ENCODE data around the gene CD9.

Gene CD9

DNA sequence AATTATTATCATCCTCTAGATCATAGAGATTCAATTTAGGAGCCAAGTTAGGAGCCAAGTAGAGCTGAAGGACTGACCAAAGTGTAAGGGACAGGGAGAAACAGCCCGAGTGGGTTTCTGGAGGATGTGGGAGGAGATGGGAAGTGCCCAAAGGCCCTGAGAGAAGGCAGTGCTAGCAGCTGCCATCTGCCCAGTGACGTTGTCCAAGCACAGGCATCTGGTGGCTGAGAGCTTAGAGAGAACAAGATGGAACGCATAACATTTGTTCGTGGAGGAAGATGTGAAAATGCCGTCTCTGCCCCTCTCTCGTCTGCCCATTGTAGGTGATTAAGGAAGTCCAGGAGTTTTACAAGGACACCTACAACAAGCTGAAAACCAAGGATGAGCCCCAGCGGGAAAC, 34.7 kb downstream of the CD9 start:
- TF ChIP-seq, protein P1, sequence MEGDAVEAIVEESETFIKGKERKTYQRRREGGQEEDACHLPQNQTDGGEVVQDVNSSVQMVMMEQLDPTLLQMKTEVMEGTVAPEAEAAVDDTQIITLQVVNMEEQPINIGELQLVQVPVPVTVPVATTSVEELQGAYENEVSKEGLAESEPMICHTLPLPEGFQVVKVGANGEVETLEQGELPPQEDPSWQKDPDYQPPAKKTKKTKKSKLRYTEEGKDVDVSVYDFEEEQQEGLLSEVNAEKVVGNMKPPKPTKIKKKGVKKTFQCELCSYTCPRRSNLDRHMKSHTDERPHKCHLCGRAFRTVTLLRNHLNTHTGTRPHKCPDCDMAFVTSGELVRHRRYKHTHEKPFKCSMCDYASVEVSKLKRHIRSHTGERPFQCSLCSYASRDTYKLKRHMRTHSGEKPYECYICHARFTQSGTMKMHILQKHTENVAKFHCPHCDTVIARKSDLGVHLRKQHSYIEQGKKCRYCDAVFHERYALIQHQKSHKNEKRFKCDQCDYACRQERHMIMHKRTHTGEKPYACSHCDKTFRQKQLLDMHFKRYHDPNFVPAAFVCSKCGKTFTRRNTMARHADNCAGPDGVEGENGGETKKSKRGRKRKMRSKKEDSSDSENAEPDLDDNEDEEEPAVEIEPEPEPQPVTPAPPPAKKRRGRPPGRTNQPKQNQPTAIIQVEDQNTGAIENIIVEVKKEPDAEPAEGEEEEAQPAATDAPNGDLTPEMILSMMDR (IDR thresholded peaks at IDR 0.05; ENCODE audit: low read depth, low read length), result no peak
- no peak overlapping the region for H3K4me3 ChIP-seq (ENCODE audit: low read depth, low read length)

DNA sequence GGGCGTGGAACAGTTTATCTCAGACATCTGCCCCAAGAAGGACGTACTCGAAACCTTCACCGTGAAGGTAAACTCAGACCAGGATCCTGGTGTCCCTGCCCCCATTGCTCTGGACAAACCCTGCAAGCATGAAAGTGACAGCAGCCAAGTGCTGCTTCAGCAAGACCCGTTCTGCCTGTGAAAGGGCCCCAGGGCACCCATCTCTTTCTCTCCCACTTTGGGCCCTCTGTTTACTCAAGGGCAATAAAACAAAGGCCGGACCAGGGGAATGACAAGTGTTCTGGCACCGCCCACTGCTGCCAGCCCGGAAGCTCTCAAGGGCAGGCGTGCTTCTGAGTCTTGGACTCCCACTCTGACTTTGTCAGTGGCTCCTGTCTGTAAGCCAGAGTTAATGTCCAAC, 35.3 kb downstream of the CD9 start:
- TF ChIP-seq, protein P1 (IDR thresholded peaks at IDR 0.05; ENCODE audit: low read depth, low read length), result no peak
- H3K4me3 ChIP-seq (ENCODE audit: low read depth, low read length), result no peak overlapping the region

DNA sequence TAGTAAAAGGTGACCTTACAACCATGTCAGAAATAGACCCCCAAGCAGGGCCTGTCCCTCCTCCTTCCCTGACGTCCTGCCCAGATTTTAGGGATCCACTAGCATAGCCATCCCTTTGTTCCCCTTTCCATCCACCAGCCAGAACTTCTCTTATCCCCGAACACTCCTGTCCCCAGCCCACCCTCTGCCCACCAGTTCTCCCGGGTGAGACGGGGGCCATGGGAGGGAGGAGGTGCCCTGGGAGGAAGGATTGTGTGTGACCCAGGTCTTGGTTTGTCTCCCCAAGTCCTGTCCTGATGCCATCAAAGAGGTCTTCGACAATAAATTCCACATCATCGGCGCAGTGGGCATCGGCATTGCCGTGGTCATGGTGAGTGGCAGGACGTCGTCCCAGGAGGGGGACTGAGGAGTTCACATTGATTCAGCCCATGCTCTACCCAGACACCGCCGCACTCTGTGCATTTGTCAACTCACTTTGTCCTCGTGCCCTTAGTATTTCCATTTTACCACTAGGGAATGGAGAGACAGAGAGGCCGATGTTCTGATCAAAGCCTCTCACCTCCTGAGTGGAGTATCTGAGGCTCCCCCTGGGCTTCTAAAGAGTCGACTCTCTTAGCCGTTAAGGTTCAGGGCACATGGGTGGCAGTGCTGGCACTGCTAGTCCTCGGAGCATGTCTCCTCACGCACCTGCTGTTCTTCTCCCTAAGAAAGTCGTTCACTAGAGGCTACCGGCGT, 35.9 kb downstream of the CD9 start:
- H3K4me3 ChIP-seq (ENCODE audit: low read depth, low read length), result no peak overlapping the region
- TF ChIP-seq, protein P1 (IDR thresholded peaks at IDR 0.05; ENCODE audit: low read depth, low read length), result no peak

DNA sequence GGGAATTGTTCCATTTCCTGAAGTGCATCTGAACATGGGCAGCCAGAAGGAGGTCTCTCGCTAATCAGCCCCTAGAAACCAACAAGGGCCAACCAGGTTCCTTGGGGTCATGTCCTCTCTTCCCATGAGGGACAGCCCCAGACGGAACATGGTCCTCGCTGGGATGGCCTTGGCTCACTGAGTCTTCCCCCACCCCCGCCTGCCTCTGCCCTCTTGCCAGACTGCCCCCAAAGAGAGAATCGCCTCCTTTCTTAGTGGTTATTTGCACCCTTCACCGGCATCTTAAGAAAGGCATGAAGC, 36.4 kb downstream of the CD9 start:
- TF ChIP-seq, protein P1 (IDR thresholded peaks at IDR 0.05; ENCODE audit: low read depth, low read length), result no peak
- H3K4me3 ChIP-seq (ENCODE audit: low read depth, low read length), result no peak overlapping the region

DNA sequence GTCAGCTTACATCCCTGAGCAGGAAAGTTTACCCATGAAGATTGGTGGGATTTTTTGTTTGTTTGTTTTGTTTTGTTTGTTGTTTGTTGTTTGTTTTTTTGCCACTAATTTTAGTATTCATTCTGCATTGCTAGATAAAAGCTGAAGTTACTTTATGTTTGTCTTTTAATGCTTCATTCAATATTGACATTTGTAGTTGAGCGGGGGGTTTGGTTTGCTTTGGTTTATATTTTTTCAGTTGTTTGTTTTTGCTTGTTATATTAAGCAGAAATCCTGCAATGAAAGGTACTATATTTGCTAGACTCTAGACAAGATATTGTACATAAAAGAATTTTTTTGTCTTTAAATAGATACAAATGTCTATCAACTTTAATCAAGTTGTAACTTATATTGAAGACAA, 37.6 kb downstream of the CD9 start:
- no peak overlapping the region for H3K4me3 ChIP-seq (ENCODE audit: low read depth, low read length)
- TF ChIP-seq, protein P1 (IDR thresholded peaks at IDR 0.05; ENCODE audit: low read depth, low read length), result no peak

DNA sequence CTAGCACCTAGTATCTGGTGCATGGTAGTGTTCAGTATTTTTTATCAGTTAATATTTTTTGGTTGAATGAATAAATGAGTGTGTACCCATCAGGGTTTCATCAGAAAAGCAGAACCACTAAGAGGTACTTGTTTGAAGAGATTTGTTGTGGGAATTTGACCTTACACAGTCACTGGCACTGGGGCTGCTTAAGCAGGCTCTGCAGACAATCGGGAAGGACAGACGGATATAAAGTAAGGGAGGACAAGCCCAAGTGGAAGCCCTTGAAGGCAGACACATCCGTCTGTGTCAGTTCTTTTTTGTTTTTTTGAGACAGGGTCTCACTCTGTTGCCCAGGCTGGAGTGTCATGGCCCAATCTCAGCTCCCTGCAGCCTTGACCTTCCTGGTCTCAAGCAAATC, 38.7 kb downstream of the CD9 start:
- H3K4me3 ChIP-seq (ENCODE audit: low read depth, low read length), result no peak overlapping the region

DNA sequence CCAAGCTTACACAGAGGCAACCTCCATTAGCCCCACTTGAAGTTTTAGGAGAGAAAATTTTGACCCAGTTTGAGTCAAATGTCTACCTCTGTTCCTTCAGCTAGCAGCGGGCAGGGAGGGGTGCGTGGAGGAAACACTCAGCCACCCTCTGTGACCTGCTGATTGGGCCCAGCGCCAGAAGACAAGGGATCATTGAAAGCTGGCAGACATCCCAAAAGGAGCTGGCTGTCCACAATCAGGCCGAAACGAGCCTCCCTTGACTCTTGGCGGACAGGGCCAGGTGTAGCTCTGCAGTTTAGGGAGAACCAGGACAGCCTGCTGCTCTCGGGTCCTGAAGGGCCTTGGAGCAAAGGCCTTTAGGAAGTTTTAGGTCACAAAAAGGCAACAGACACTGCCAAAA, 41.3 kb downstream of the CD9 start:
- TF ChIP-seq, protein P1 (IDR thresholded peaks at IDR 0.05; ENCODE audit: low read depth, low read length), result no peak

More for the DNA sequence above, 38.7 kb downstream of the CD9 start:
- TF ChIP-seq, protein P1 (IDR thresholded peaks at IDR 0.05; ENCODE audit: low read depth, low read length), result no peak

More for the DNA sequence above, 41.3 kb downstream of the CD9 start:
- no peak overlapping the region for H3K4me3 ChIP-seq (ENCODE audit: low read depth, low read length)

Data from WI38 (cell line).